ENCODE measurements around the gene IL15RA. TPM values are rescaled to one million over a fixed set of nuclear protein-coding genes. Genes with fewer than 3 reads are reported as not detected.
"Not testable (repeated sequence)": the region's sequence is repeated elsewhere in the genome, so short reads cannot be mapped to it uniquely, and the experiment has no call there.

IL15RA gene
- total RNA-seq, 2 experiments from 2014 or later, result 23.5 to 25.1 TPM

DNA sequence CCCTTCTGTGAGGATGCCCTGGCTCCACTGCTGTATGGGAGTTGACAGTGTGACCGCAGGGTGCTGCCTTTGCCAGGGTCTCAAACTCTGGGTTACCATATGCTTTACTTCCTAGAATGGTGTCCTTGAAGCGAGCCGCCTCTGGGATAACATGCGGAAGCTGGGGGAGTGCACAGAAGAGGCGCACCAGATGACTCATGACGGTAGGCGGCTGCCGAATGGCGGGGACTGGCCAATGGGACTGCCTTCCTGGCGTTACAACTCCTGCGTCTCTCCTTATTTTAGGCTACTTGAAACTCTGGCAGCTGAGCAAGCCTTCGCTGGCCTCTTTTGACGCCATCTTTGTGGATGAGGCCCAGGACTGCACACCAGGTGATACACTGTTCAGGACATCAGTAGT, 60.0 kb downstream of the IL15RA start:
- H3K27ac Mint-ChIP-seq, result no peak overlapping the region
- H3K9me3 Mint-ChIP-seq, result no peaks in the 10 kb centered on the region
- DNase-seq (no peak), ATAC-seq (no peak)
- no peak for TF ChIP-seq CTCF (IDR thresholded peaks at IDR 0.05)
- POLR2A ChIA-PET, result no interaction called here
- CTCF ChIA-PET, result no interaction called here
- intact Hi-C loops (cut with micrococcal nuclease), result no loop called here
- H3K36me3 Mint-ChIP-seq (ENCODE audit: low read depth), result peaks cover 64% of the 10 kb centered on the region
- no peaks in the 10 kb centered on the region for H3K27me3 Mint-ChIP-seq
- H3K4me3 Mint-ChIP-seq, result no peak overlapping the region
- H3K4me1 Mint-ChIP-seq (ENCODE audit: low read depth), result no peaks in the 10 kb centered on the region

GRCh38 chr10:5915451-5915850, 61.9 kb downstream of the IL15RA start:
- no peaks in the 10 kb centered on the region for H3K9me3 Mint-ChIP-seq
- no peaks in the 10 kb centered on the region for H3K27me3 Mint-ChIP-seq
- ChIA-PET CTCF (no interaction called here), POLR2A (no interaction called here)
- H3K27ac Mint-ChIP-seq, result no peak overlapping the region
- no peak for TF ChIP-seq CTCF (IDR thresholded peaks at IDR 0.05)
- peaks cover 54% of the 10 kb centered on the region for H3K36me3 Mint-ChIP-seq (ENCODE audit: low read depth)
- intact Hi-C loops (cut with micrococcal nuclease), result no loop called here
- no peaks in the 10 kb centered on the region for H3K4me1 Mint-ChIP-seq (ENCODE audit: low read depth)
- no peak overlapping the region for H3K4me3 Mint-ChIP-seq
- ATAC-seq, result no peak
- DNase-seq, result no peak

- Mint-ChIP-seq H3K4me3 (no peak overlapping the region), H3K27ac (no peak overlapping the region), H3K27me3 (no peaks in the 10 kb centered on the region), H3K36me3 (ENCODE audit: low read depth) (peaks cover 55% of the 10 kb centered on the region), H3K9me3 (no peaks in the 10 kb centered on the region), H3K4me1 (ENCODE audit: low read depth) (no peaks in the 10 kb centered on the region)
- intact Hi-C loops (cut with micrococcal nuclease), result no loop called here
- CTCF ChIA-PET, result no interaction called here
- ATAC-seq (no peak), DNase-seq (no peak)
- no peak for TF ChIP-seq CTCF (IDR thresholded peaks at IDR 0.05)
- POLR2A ChIA-PET, result no interaction called here
Observed at GRCh38 chr10:5913736-5914135, 63.6 kb downstream of the IL15RA start.

DNA sequence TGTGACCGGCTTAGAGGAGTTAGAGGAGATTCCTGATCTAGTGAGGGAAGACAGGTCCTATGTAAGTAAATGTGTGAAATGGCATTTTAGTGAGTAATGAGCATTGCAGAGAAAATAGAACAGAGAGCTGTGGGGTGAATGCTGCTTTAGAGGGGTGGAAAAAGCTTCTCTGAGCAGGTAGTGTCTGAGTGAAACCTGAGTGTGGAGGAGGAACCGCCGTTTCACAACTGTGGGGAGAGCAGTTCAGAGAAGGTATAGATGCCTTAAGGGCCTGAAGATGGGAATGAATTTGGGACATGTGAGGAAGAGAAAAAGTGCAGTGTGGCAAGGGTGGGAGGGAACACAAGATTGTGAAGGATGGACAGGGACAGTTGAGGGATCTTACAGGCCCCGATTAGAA, 65.7 kb downstream of the IL15RA start:
- Mint-ChIP-seq H3K9me3 (no peaks in the 10 kb centered on the region), H3K4me3 (no peak overlapping the region), H3K4me1 (ENCODE audit: low read depth) (peaks cover 3% of the 10 kb centered on the region), H3K27ac (no peak overlapping the region), H3K27me3 (no peaks in the 10 kb centered on the region), H3K36me3 (ENCODE audit: low read depth) (peaks cover 50% of the 10 kb centered on the region)
- ATAC-seq, result no peak
- no peak for DNase-seq
- ChIA-PET CTCF (no interaction called here), POLR2A (interaction anchor here (0.5 to 0.6 kb wide), 2 partner anchors 27 to 95 kb away, joined by 3 read pairs; no protein-coding TSS in a partner anchor)
- intact Hi-C loops (cut with micrococcal nuclease), result no loop called here
- TF ChIP-seq CTCF (IDR thresholded peaks at IDR 0.05), result no peak

GRCh38 chr10:5910323-5911100, 66.8 kb downstream of the IL15RA start:
- intact Hi-C loops (cut with micrococcal nuclease), result no loop called here
- Mint-ChIP-seq H3K27me3 (no peaks in the 10 kb centered on the region), H3K36me3 (ENCODE audit: low read depth) (peaks cover 47% of the 10 kb centered on the region), H3K27ac (no peak overlapping the region), H3K9me3 (no peaks in the 10 kb centered on the region), H3K4me1 (ENCODE audit: low read depth) (peaks cover 6% of the 10 kb centered on the region), H3K4me3 (no peak overlapping the region)
- DNase-seq, result no peak
- POLR2A ChIA-PET, result no interaction called here
- CTCF ChIA-PET, result interaction anchor here (1.3 kb wide), 1 partner anchor 9 kb away, joined by 3 read pairs; no protein-coding TSS in a partner anchor
- no peak for ATAC-seq
- TF ChIP-seq CTCF (IDR thresholded peaks at IDR 0.05), result no peak

GRCh38 chr10:5908676-5909075, 68.7 kb downstream of the IL15RA start:
- POLR2A ChIA-PET, result not testable (repeated sequence)
- peaks cover 13% of the 10 kb centered on the region for H3K4me1 Mint-ChIP-seq (ENCODE audit: low read depth)

More at GRCh38 chr10:5908676-5909075, 68.7 kb downstream of the IL15RA start:
- H3K9me3 Mint-ChIP-seq; H3K27me3 Mint-ChIP-seq; H3K4me3 Mint-ChIP-seq; DNase-seq; CTCF ChIA-PET; ATAC-seq; H3K27ac Mint-ChIP-seq; intact Hi-C loops (cut with micrococcal nuclease): not testable (repeated sequence)
- peaks cover 42% of the 10 kb centered on the region for H3K36me3 Mint-ChIP-seq (ENCODE audit: low read depth)
